Smooth muscle cell (in vitro differentiated cells): ENCODE data around the gene PPP1R7. TPM values are rescaled to one million over a fixed set of nuclear protein-coding genes. Genes with fewer than 3 reads are reported as not detected.

Source experiments
- DNase-seq: peaks from one replicate; lab custom pipeline; 2025; ENCODE audit not compliant: unreplicated experiment; lab: John Stamatoyannopoulos, UW
- H2AFZ ChIP-seq: fragments of 200-600 bp; sonication (generic); 2 replicates; pipeline ENCODE4 v1.6.0; 2016; ENCODE audit warnings: antibody characterized with exemption, low read depth, mild to moderate bottlenecking
- H3F3A ChIP-seq: fragments of 200-600 bp; sonication (generic); 2 replicates; pipeline ENCODE4 v1.6.0; 2017; ENCODE audit warnings: antibody characterized with exemption, low read depth
- H3K27ac ChIP-seq: fragments of 200-600 bp; sonication (generic); 2 replicates; pipeline ENCODE4 v1.5.1; 2016; ENCODE audit warnings: low read depth, mild to moderate bottlenecking
- H3K27me3 ChIP-seq: fragments of 200-600 bp; sonication (generic); 2 replicates; pipeline ENCODE4 v1.6.1; 2016; ENCODE audit warnings: low read depth, mild to moderate bottlenecking
- H3K36me3 ChIP-seq: fragments of 200-600 bp; sonication (generic); 2 replicates; pipeline ENCODE4 v1.5.1; 2016; ENCODE audit warnings: low read depth
- H3K4me1 ChIP-seq: fragments of 200-600 bp; sonication (generic); 2 replicates; pipeline ENCODE4 v1.5.1; 2016; ENCODE audit warnings: low read depth
- H3K4me2 ChIP-seq: fragments of 200-600 bp; sonication (generic); 2 replicates; pipeline ENCODE4 v1.6.0; 2016; ENCODE audit warnings: mild to moderate bottlenecking
- H3K4me3 ChIP-seq: fragments of 200-600 bp; sonication (generic); 2 replicates; pipeline ENCODE4 v1.5.1; 2016; ENCODE audit warnings: mild to moderate bottlenecking
- H3K79me2 ChIP-seq: fragments of 200-600 bp; sonication (generic); 2 replicates; pipeline ENCODE4 v1.6.0; 2016; ENCODE audit warnings: low read depth, mild to moderate bottlenecking
- H3K9ac ChIP-seq: fragments of 200-600 bp; sonication (generic); 2 replicates; pipeline ENCODE4 v1.6.0; 2016; ENCODE audit warnings: low read depth
- H3K9me3 ChIP-seq: fragments of 200-600 bp; sonication (generic); replicated peaks from 2 replicates; pipeline ENCODE4 v1.5.1; 2016; ENCODE audit warnings: low read depth
- H4K20me1 ChIP-seq: fragments of 200-600 bp; sonication (generic); 2 replicates; pipeline ENCODE4 v1.6.0; 2016; ENCODE audit warnings: low read depth
- CTCF ChIP-seq: fragments of 200-600 bp; sonication (generic); IDR thresholded peaks from 2 replicates; pipeline ENCODE4 v1.5.1; 2017; ENCODE audit warnings: borderline replicate concordance, mild to moderate bottlenecking, antibody characterized with exemption; ENCODE audit not compliant: insufficient read depth, poor library complexity, severe bottlenecking
- WGBS: methylation state at CpG from one replicate; pipeline ENCODE4 v1.1.7; 2016; ENCODE audit warnings: low lambda C conversion rate; 5-methylcytosine and 5-hydroxymethylcytosine counted together
- polyA plus RNA-seq: library from polyadenylated mRNA; unstranded; fragments of >200 nt; fragmentation: Nextera tagmentation; extraction: Ambion mirVana; gene quantifications from 2 replicates; pipeline ENCODE4 v1.2.1, GENCODE V29; 2016
- total RNA-seq: library from RNA; depleted of rRNA; stranded (reverse); fragments of >200 nt; gene quantifications from 2 replicates; pipeline ENCODE4 v1.2.3, GENCODE V29; 2014

PPP1R7 gene
- total and polyA plus RNA-seq, 2 experiments from 2014 or later = 54.3 to 74.9 TPM

- Histone ChIP-seq H3K4me3 (peak overlapping the region; percentile 89), H3K79me2 (peaks cover 13% of the 10 kb centered on the region), H3K9ac (peak overlapping the region; percentile 81), H4K20me1 (peaks cover 11% of the 10 kb centered on the region), H3K9me3 (no peaks in the 10 kb centered on the region), H3K36me3 (peaks cover 3% of the 10 kb centered on the region), H3F3A (no peaks in the 10 kb centered on the region), H3K4me2 (peak overlapping the region; percentile 91), H3K4me1 (peaks cover 6% of the 10 kb centered on the region), H2AFZ (peak overlapping the region; percentile 81), H3K27me3 (no peaks in the 10 kb centered on the region), H3K27ac (peak overlapping the region; percentile 17)
- no peak for TF ChIP-seq CTCF
- DNase-seq = no peak
- 16% methylated on average over 32 of the region's 37 CpGs for WGBS
These were observed 628 bp downstream of the PPP1R7 start for GRCh38 chr2:241150660-241151530.

GRCh38 chr2:241151934-241152660 lies 1.8 kb downstream of the PPP1R7 start:
- H3F3A ChIP-seq = no peaks in the 10 kb centered on the region
- peaks cover 13% of the 10 kb centered on the region for H3K79me2 ChIP-seq
- no peak overlapping the region for H2AFZ ChIP-seq
- H3K27ac ChIP-seq = no peak overlapping the region
- peaks cover 11% of the 10 kb centered on the region for H4K20me1 ChIP-seq
- TF ChIP-seq CTCF = no peak
- no peak overlapping the region for H3K9ac ChIP-seq
- no peaks in the 10 kb centered on the region for H3K27me3 ChIP-seq
- peaks cover 6% of the 10 kb centered on the region for H3K4me1 ChIP-seq
- H3K9me3 ChIP-seq = no peaks in the 10 kb centered on the region
- 69% methylated on average over 8 of the region's 8 CpGs for WGBS
- no peak overlapping the region for H3K4me3 ChIP-seq
- peaks cover 3% of the 10 kb centered on the region for H3K36me3 ChIP-seq
- DNase-seq = no peak
- H3K4me2 ChIP-seq = no peak overlapping the region

- Histone ChIP-seq H3K79me2 (peaks cover 13% of the 10 kb centered on the region), H4K20me1 (peaks cover 11% of the 10 kb centered on the region), H2AFZ (no peak overlapping the region), H3K9ac (no peak overlapping the region), H3K27ac (no peak overlapping the region), H3K36me3 (peaks cover 3% of the 10 kb centered on the region), H3F3A (no peaks in the 10 kb centered on the region), H3K4me3 (no peak overlapping the region), H3K9me3 (no peaks in the 10 kb centered on the region), H3K4me2 (no peak overlapping the region), H3K4me1 (peaks cover 6% of the 10 kb centered on the region), H3K27me3 (no peaks in the 10 kb centered on the region)
- TF ChIP-seq CTCF = no peak
- WGBS = 88% methylated on average over 7 of the region's 7 CpGs
- DNase-seq = no peak
These were observed 3.3 kb downstream of the PPP1R7 start for GRCh38 chr2:241153616-241154015.
